HEK293 (cell line): ENCODE data around the gene MYZAP.

Experiments used
- HOXA7 ChIP-seq: sonication (generic); formaldehyde crosslinking; IDR thresholded peaks from 2 replicates; pipeline ENCODE4 v1.8.1; 2022; ENCODE audit warnings: missing genetic modification reagents, borderline replicate concordance
- KLF7 ChIP-seq: fragments of 450-650 bp; formaldehyde crosslinking; IDR thresholded peaks from 2 replicates; pipeline ENCODE4 v1.5.1; 2016; ENCODE audit warnings: missing biosample characterization, missing genetic modification characterization, borderline replicate concordance
- OSR2 ChIP-seq: fragments of 450-650 bp; formaldehyde crosslinking; IDR thresholded peaks from 2 replicates; pipeline ENCODE4 v1.5.1; 2016; ENCODE audit warnings: missing biosample characterization, missing genetic modification characterization
- TCF7L2 ChIP-seq: IDR thresholded peaks from 2 replicates; pipeline ENCODE4 v1.6.1; 2011; ENCODE audit warnings: low read depth, mild to moderate bottlenecking, inconsistent platforms, low read length, moderate library complexity, borderline replicate concordance
- YY1 ChIP-seq: fragments of 450-650 bp; formaldehyde crosslinking; IDR thresholded peaks from 2 replicates; pipeline ENCODE4 v1.5.1; 2018; ENCODE audit warnings: missing biosample characterization, missing genetic modification characterization
- ZNF132 ChIP-seq: fragments of 450-650 bp; formaldehyde crosslinking; IDR thresholded peaks from 2 replicates; pipeline ENCODE4 v1.5.1; 2017; ENCODE audit warnings: missing biosample characterization, missing genetic modification characterization, borderline replicate concordance
- ZNF560 ChIP-seq: fragments of 450-650 bp; formaldehyde crosslinking; IDR thresholded peaks from 2 replicates; pipeline ENCODE4 v1.5.1; 2017; ENCODE audit warnings: missing biosample characterization, missing genetic modification characterization, borderline replicate concordance
- ZNF621 ChIP-seq: fragments of 450-650 bp; formaldehyde crosslinking; IDR thresholded peaks from 2 replicates; pipeline ENCODE4 v1.5.1; 2017; ENCODE audit warnings: missing biosample characterization, missing genetic modification characterization
- ZNF776 ChIP-seq: fragments of 450-650 bp; formaldehyde crosslinking; IDR thresholded peaks from 2 replicates; pipeline ENCODE4 v1.5.0; 2017; ENCODE audit warnings: missing biosample characterization, missing genetic modification characterization, borderline replicate concordance
- ZNF777 ChIP-seq: fragments of 450-650 bp; formaldehyde crosslinking; IDR thresholded peaks from 2 replicates; pipeline ENCODE4 v1.5.1; 2017; ENCODE audit warnings: missing biosample characterization, missing genetic modification characterization, borderline replicate concordance
- TF ChIP-seq, protein P1 (sequence below): fragments of 450-650 bp; formaldehyde crosslinking; IDR thresholded peaks from 2 replicates; pipeline ENCODE4 v1.5.1; 2016; ENCODE audit warnings: missing biosample characterization, missing genetic modification characterization
- TF ChIP-seq, protein P2 (sequence below): fragments of 450-650 bp; formaldehyde crosslinking; IDR thresholded peaks from 2 replicates; pipeline ENCODE4 v1.5.1; 2016; ENCODE audit warnings: missing biosample characterization, missing genetic modification characterization
- TF ChIP-seq, protein P3 (sequence below): fragments of 450-650 bp; formaldehyde crosslinking; IDR thresholded peaks from 2 replicates; pipeline ENCODE4 v1.5.1; 2016; ENCODE audit warnings: missing biosample characterization, missing genetic modification characterization, low read depth
- TF ChIP-seq, protein P4 (sequence below): fragments of 450-650 bp; formaldehyde crosslinking; IDR thresholded peaks from 2 replicates; pipeline ENCODE4 v1.5.1; 2016; ENCODE audit warnings: missing biosample characterization, missing genetic modification characterization, borderline replicate concordance

DNA sequence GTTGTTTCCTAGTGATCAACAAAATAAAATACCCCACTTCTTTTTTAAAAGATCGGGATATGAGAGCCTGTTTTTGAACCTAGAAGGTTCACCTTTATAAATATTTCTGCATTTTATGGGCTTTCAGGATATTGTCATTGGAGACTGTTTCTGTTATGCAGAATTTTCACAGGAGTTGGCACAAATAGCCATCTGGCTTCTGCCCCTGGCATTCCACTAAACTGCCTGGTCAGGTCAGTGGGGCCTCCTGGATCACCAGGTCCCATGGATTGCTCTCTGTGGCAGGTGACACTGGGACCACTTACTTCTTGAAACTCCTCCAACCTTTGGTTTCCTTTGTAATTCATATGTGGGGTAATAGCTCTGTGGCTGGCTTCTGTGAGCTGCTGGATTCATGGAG is 89.3 kb downstream of the MYZAP start:
- no peak for TF ChIP-seq ZNF560 (tag by site-specific recombination)
- TF ChIP-seq, protein P1, sequence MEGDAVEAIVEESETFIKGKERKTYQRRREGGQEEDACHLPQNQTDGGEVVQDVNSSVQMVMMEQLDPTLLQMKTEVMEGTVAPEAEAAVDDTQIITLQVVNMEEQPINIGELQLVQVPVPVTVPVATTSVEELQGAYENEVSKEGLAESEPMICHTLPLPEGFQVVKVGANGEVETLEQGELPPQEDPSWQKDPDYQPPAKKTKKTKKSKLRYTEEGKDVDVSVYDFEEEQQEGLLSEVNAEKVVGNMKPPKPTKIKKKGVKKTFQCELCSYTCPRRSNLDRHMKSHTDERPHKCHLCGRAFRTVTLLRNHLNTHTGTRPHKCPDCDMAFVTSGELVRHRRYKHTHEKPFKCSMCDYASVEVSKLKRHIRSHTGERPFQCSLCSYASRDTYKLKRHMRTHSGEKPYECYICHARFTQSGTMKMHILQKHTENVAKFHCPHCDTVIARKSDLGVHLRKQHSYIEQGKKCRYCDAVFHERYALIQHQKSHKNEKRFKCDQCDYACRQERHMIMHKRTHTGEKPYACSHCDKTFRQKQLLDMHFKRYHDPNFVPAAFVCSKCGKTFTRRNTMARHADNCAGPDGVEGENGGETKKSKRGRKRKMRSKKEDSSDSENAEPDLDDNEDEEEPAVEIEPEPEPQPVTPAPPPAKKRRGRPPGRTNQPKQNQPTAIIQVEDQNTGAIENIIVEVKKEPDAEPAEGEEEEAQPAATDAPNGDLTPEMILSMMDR (tag by site-specific recombination), result no peak
- TF ChIP-seq, protein P2, sequence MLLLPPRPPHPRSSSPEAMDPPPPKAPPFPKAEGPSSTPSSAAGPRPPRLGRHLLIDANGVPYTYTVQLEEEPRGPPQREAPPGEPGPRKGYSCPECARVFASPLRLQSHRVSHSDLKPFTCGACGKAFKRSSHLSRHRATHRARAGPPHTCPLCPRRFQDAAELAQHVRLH, result no peak
- TF ChIP-seq KLF7, result no peak
- no peak for TF ChIP-seq YY1 (tag by site-specific recombination)
- TF ChIP-seq, protein P3, sequence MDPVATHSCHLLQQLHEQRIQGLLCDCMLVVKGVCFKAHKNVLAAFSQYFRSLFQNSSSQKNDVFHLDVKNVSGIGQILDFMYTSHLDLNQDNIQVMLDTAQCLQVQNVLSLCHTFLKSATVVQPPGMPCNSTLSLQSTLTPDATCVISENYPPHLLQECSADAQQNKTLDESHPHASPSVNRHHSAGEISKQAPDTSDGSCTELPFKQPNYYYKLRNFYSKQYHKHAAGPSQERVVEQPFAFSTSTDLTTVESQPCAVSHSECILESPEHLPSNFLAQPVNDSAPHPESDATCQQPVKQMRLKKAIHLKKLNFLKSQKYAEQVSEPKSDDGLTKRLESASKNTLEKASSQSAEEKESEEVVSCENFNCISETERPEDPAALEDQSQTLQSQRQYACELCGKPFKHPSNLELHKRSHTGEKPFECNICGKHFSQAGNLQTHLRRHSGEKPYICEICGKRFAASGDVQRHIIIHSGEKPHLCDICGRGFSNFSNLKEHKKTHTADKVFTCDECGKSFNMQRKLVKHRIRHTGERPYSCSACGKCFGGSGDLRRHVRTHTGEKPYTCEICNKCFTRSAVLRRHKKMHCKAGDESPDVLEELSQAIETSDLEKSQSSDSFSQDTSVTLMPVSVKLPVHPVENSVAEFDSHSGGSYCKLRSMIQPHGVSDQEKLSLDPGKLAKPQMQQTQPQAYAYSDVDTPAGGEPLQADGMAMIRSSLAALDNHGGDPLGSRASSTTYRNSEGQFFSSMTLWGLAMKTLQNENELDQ, result no peak
- no peak for TF ChIP-seq ZNF776 (tag by site-specific recombination)
- no peak for TF ChIP-seq ZNF777 (tag by site-specific recombination)
- TF ChIP-seq OSR2 (tag by site-specific recombination), result no peak
- TF ChIP-seq ZNF132 (tag by site-specific recombination), result no peak
- TF ChIP-seq HOXA7 (CRISPR knock-in tag), result no peak
- no peak for TF ChIP-seq TCF7L2
- TF ChIP-seq, protein P4, sequence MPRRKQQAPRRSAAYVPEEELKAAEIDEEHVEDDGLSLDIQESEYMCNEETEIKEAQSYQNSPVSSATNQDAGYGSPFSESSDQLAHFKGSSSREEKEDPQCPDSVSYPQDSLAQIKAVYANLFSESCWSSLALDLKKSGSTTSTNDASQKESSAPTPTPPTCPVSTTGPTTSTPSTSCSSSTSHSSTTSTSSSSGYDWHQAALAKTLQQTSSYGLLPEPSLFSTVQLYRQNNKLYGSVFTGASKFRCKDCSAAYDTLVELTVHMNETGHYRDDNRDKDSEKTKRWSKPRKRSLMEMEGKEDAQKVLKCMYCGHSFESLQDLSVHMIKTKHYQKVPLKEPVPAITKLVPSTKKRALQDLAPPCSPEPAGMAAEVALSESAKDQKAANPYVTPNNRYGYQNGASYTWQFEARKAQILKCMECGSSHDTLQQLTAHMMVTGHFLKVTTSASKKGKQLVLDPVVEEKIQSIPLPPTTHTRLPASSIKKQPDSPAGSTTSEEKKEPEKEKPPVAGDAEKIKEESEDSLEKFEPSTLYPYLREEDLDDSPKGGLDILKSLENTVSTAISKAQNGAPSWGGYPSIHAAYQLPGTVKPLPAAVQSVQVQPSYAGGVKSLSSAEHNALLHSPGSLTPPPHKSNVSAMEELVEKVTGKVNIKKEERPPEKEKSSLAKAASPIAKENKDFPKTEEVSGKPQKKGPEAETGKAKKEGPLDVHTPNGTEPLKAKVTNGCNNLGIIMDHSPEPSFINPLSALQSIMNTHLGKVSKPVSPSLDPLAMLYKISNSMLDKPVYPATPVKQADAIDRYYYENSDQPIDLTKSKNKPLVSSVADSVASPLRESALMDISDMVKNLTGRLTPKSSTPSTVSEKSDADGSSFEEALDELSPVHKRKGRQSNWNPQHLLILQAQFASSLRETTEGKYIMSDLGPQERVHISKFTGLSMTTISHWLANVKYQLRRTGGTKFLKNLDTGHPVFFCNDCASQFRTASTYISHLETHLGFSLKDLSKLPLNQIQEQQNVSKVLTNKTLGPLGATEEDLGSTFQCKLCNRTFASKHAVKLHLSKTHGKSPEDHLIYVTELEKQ, result no peak
- TF ChIP-seq ZNF621, result no peak
